Colonic mucosa (tissue), 4 donors: Measurements from ENCODE around the gene CDIPT. TPM values are rescaled to one million over a fixed set of nuclear protein-coding genes. Genes with fewer than 3 reads are reported as not detected.
A peak's percentile ranks its signal among the peaks of the same experiment; 100 is the strongest.

Experiments used
- DNase-seq: peaks from one replicate; pipeline ENCODE4 v3.0.0-alpha.2; 2020
- H3K27ac ChIP-seq: fragments of 200-600 bp; one replicate; pipeline ENCODE4 v1.8.0; 2021
- H3K27me3 ChIP-seq: fragments of 200-600 bp; one replicate; pipeline ENCODE4 v1.8.0; 2021
- H3K36me3 ChIP-seq: fragments of 200-600 bp; one replicate; pipeline ENCODE4 v1.8.0; 2021
- H3K4me1 ChIP-seq: fragments of 200-600 bp; one replicate; pipeline ENCODE4 v1.8.0; 2021; ENCODE audit warnings: mild to moderate bottlenecking
- H3K4me3 ChIP-seq: fragments of 200-600 bp; one replicate; pipeline ENCODE4 v1.8.0; 2021
- H3K9ac ChIP-seq, 2 donors: one replicate each; pipeline ENCODE4 v1.7.0; 2013; ENCODE audit warnings: control low read depth in 2 of 2, low read depth in 2 of 2, low read length in 2 of 2
- H3K9me3 ChIP-seq: fragments of 200-600 bp; one replicate; pipeline ENCODE4 v1.8.0; 2021
- CTCF ChIP-seq: fragments of 200-600 bp; IDR thresholded peaks from one replicate; pipeline ENCODE4 v1.8.0; 2022; ENCODE audit warnings: antibody characterized with exemption, mild to moderate bottlenecking
- intact Hi-C: fragments of 100-400 bp; cut with DNase I; formaldehyde crosslinking; loops from one replicate; pipeline ENCODE4 v1.14.1; 2022
- total RNA-seq, 2 donors: library from RNA; stranded (reverse); fragmentation: NEBNext Ultra II Directional in 1 of 2; extraction: Animal tissue kit (Norgen Biotek cat#: 25700) in 1 of 2; gene quantifications; one replicate each; pipeline ENCODE4 v1.2.1, GENCODE V29; 2021
- donor health status: healthy.
- donor health status: DM: no; HTN: no; CAD: no.
- donor health status: DM: no; HTN: no; CAD: no.

The CDIPT gene
- total RNA-seq, 2 donors from 2014 or later: 58.1 to 62.7 TPM

- TF ChIP-seq CTCF: no peak
- intact Hi-C loops: loop anchor here (5.0 kb wide), 1 partner anchor 41 kb away; no protein-coding TSS in a partner anchor
- DNase-seq: peak; percentile 97
These were observed 51.7 kb downstream of the CDIPT start for GRCh38 chr16:29811170-29811895.

GRCh38 chr16:29810699-29811169 lies 52.3 kb downstream of the CDIPT start:
- Histone ChIP-seq H3K4me3 (no peak overlapping the region), H3K27me3 (no peaks in the 10 kb centered on the region), H3K9ac (peak overlapping the region in 1 of 2 donors; percentile 66), H3K4me1 (peaks cover 35% of the 10 kb centered on the region), H3K9me3 (no peaks in the 10 kb centered on the region), H3K36me3 (no peaks in the 10 kb centered on the region), H3K27ac (peak overlapping the region; percentile 88)
- no peak for DNase-seq
- no peak for TF ChIP-seq CTCF
- intact Hi-C loops: loop anchor here (5.0 kb wide), 1 partner anchor 42 kb away; no protein-coding TSS in a partner anchor

More at GRCh38 chr16:29811170-29811895, 51.7 kb downstream of the CDIPT start:
- H3K4me3 ChIP-seq: peak overlapping the region; percentile 49
- peaks cover 35% of the 10 kb centered on the region for H3K4me1 ChIP-seq
- no peaks in the 10 kb centered on the region for H3K9me3 ChIP-seq
- H3K9ac ChIP-seq: peak overlapping the region; percentile 66 to 68
- no peaks in the 10 kb centered on the region for H3K27me3 ChIP-seq
- H3K36me3 ChIP-seq: no peaks in the 10 kb centered on the region
- H3K27ac ChIP-seq: peak overlapping the region; percentile 88

- DNase-seq: no peak
- Histone ChIP-seq H3K9me3 (no peaks in the 10 kb centered on the region), H3K27ac (peak overlapping the region; percentile 88), H3K4me3 (no peak overlapping the region), H3K4me1 (peaks cover 31% of the 10 kb centered on the region), H3K9ac (no peak overlapping the region), H3K27me3 (no peaks in the 10 kb centered on the region), H3K36me3 (no peaks in the 10 kb centered on the region)
- intact Hi-C loops: loop anchor here (5.0 kb wide), 1 partner anchor 42 kb away; no protein-coding TSS in a partner anchor
- TF ChIP-seq CTCF: no peak
These were observed 53.0 kb downstream of the CDIPT start for GRCh38 chr16:29809850-29810698.

GRCh38 chr16:29809031-29809747 lies 53.8 kb downstream of the CDIPT start:
- no peak for DNase-seq
- no peak for TF ChIP-seq CTCF
- no peaks in the 10 kb centered on the region for H3K9me3 ChIP-seq
- intact Hi-C loops: no loop called here
- peak overlapping the region; percentile 48 for H3K4me3 ChIP-seq
- peaks cover 30% of the 10 kb centered on the region for H3K4me1 ChIP-seq
- peak overlapping the region in 1 of 2 donors; percentile 87 for H3K9ac ChIP-seq
- H3K36me3 ChIP-seq: no peaks in the 10 kb centered on the region
- peak overlapping the region; percentile 80 for H3K27ac ChIP-seq
- H3K27me3 ChIP-seq: no peaks in the 10 kb centered on the region

Other genes starting within 250 kb of the CDIPT start
- 1 to 10 TPM; 2.3 to 3.7 TPM for gene SPN, start 200.0 kb downstream of the CDIPT start, total RNA-seq
- gene QPRT, start 184.0 kb downstream of the CDIPT start, total RNA-seq: 100 to 1,000 TPM in 1 of 2 donors, 10 to 100 TPM in 1; 54.7 to 102 TPM
- gene C16orf54, start 117.2 kb downstream of the CDIPT start, total RNA-seq: 1 to 10 TPM; 1.7 TPM
- gene ZG16, start 85.0 kb downstream of the CDIPT start, total RNA-seq: 100 to 1,000 TPM; 280 to 758 TPM
- 100 to 1,000 TPM in 1 of 2 donors, 10 to 100 TPM in 1; 60.7 to 150 TPM for gene KIF22, start 72.5 kb downstream of the CDIPT start, total RNA-seq
- 100 to 1,000 TPM; 286 to 441 TPM for gene MAZ, start 56.7 kb downstream of the CDIPT start, total RNA-seq
- 1 to 10 TPM; 1.4 to 1.7 TPM for gene PRRT2, start 51.0 kb downstream of the CDIPT start, total RNA-seq
- 10 to 100 TPM; 16.0 to 45.0 TPM for gene PAGR1, start 47.1 kb downstream of the CDIPT start, total RNA-seq
- gene MVP, start 42.8 kb downstream of the CDIPT start, total RNA-seq: 100 to 1,000 TPM; 427 to 450 TPM
- gene SEZ6L2, start 36.3 kb upstream of the CDIPT start, total RNA-seq: 10 to 100 TPM; 11.2 to 12.1 TPM
- 1 to 10 TPM; 1.5 to 3.9 TPM for gene ASPHD1, start 37.3 kb upstream of the CDIPT start, total RNA-seq
- gene KCTD13, start 63.0 kb upstream of the CDIPT start, total RNA-seq: 10 to 100 TPM; 17.7 to 28.8 TPM
- gene TMEM219, start 98.9 kb upstream of the CDIPT start, total RNA-seq: 100 to 1,000 TPM; 149 to 174 TPM
- 10 to 100 TPM; 37.4 to 62.3 TPM for gene TAOK2, start 110.6 kb upstream of the CDIPT start, total RNA-seq
- gene HIRIP3, start 132.4 kb upstream of the CDIPT start, total RNA-seq: 10 to 100 TPM in 1 of 2 donors, 1 to 10 TPM in 1; 7.5 to 18.4 TPM
- gene INO80E, start 133.0 kb upstream of the CDIPT start, total RNA-seq: 10 to 100 TPM; 46.9 to 80.2 TPM
- gene DOC2A, start 147.8 kb upstream of the CDIPT start, total RNA-seq: 10 to 100 TPM in 1 of 2 donors, 1 to 10 TPM in 1; 4.8 to 12.9 TPM
- not detected for gene C16orf92, start 160.0 kb upstream of the CDIPT start, total RNA-seq
- gene TLCD3B, start 168.0 kb upstream of the CDIPT start, total RNA-seq: under 1 TPM; 0.16 to 0.49 TPM
- gene ALDOA, start 202.5 kb upstream of the CDIPT start, total RNA-seq: 1,000 to 10,000 TPM; 2,396 to 2,926 TPM
- 100 to 1,000 TPM; 111 to 156 TPM for gene PPP4C, start 212.8 kb upstream of the CDIPT start, total RNA-seq
- gene TBX6, start 228.7 kb upstream of the CDIPT start, total RNA-seq: 1 to 10 TPM in 1 of 2 donors, under 1 TPM in 1; 0.85 to 1.6 TPM
- 10 to 100 TPM; 15.5 to 39.2 TPM for gene YPEL3, start 233.0 kb upstream of the CDIPT start, total RNA-seq